GM23338 (cell line): ENCODE data around the gene DAGLA. TPM values are rescaled to one million over a fixed set of nuclear protein-coding genes. Genes with fewer than 3 reads are reported as not detected.
A peak's percentile ranks its signal among the peaks of the same experiment; 100 is the strongest.

Experiments used
- ATAC-seq: fragments of 200-7000 bp; cut with Tn5 transposase; 3 replicates; pipeline ENCODE4 v1.9.1; 2020
- DNase-seq: peaks from one replicate; pipeline ENCODE4 v3.0.0-alpha.2; 2015; ENCODE audit warnings: low spot score
- H2AFZ ChIP-seq: fragments of 200-600 bp; sonication (generic); 2 replicates; pipeline ENCODE4 v1.8.0; 2016; ENCODE audit warnings: antibody characterized with exemption, mild to moderate bottlenecking, moderate library complexity
- H3F3A ChIP-seq: fragments of 200-600 bp; sonication (generic); replicated peaks from 2 replicates; pipeline ENCODE4 v1.8.0; 2017; ENCODE audit warnings: antibody characterized with exemption, mixed run types, low read depth
- H3K27ac ChIP-seq: fragments of 200-600 bp; sonication (generic); 2 replicates; pipeline ENCODE4 v1.6.1; 2016; ENCODE audit warnings: low read depth
- H3K27me3 ChIP-seq: fragments of 200-600 bp; sonication (generic); 2 replicates; pipeline ENCODE4 v1.8.0; 2016; ENCODE audit warnings: mild to moderate bottlenecking, mixed run types, moderate library complexity; ENCODE audit not compliant: insufficient read depth
- H3K36me3 ChIP-seq: fragments of 200-600 bp; sonication (generic); 2 replicates; pipeline ENCODE4 v1.8.0; 2016; ENCODE audit warnings: mild to moderate bottlenecking; ENCODE audit not compliant: insufficient read depth
- H3K4me1 ChIP-seq: fragments of 200-600 bp; sonication (generic); 2 replicates; pipeline ENCODE4 v1.8.0; 2016; ENCODE audit warnings: mild to moderate bottlenecking, moderate library complexity; ENCODE audit not compliant: insufficient read depth
- H3K4me2 ChIP-seq: fragments of 200-600 bp; sonication (generic); 2 replicates; pipeline ENCODE4 v1.7.1; 2017; ENCODE audit warnings: mixed run types
- H3K4me3 ChIP-seq: fragments of 200-600 bp; sonication (generic); 2 replicates; pipeline ENCODE4 v1.6.1; 2016; ENCODE audit warnings: mixed run types
- H3K79me2 ChIP-seq: fragments of 200-600 bp; sonication (generic); replicated peaks from 2 replicates; pipeline ENCODE4 v1.8.0; 2017; ENCODE audit warnings: mild to moderate bottlenecking; ENCODE audit not compliant: insufficient read depth
- H3K9me2 ChIP-seq: fragments of 200-600 bp; sonication (generic); 2 replicates; pipeline ENCODE4 v1.8.0; 2017; ENCODE audit not compliant: insufficient read depth
- H4K20me1 ChIP-seq: fragments of 200-600 bp; sonication (generic); replicated peaks from 2 replicates; pipeline ENCODE4 v1.8.0; 2017; ENCODE audit warnings: mild to moderate bottlenecking; ENCODE audit not compliant: insufficient read depth
- H3K27ac Mint-ChIP-seq: 2 replicates; pipeline ENCODE4 v1.8.0; 2020; ENCODE audit warnings: inconsistent platforms, mild to moderate bottlenecking, moderate library complexity, mixed read lengths
- H3K27me3 Mint-ChIP-seq: 3 replicates; pipeline ENCODE4 v1.8.0; 2022; ENCODE audit warnings: low read depth, mild to moderate bottlenecking, moderate library complexity, mixed read lengths, inconsistent platforms; ENCODE audit not compliant: insufficient read depth, poor library complexity
- H3K36me3 Mint-ChIP-seq: 3 replicates; pipeline ENCODE4 v1.8.0; 2021; ENCODE audit warnings: low read depth, mild to moderate bottlenecking, inconsistent platforms, moderate library complexity, mixed read lengths
- H3K4me1 Mint-ChIP-seq: 3 replicates; pipeline ENCODE4 v1.8.0; 2020; ENCODE audit warnings: mild to moderate bottlenecking, inconsistent platforms, mixed read lengths
- H3K4me3 Mint-ChIP-seq: 3 replicates; pipeline ENCODE4 v1.8.0; 2021; ENCODE audit warnings: moderate library complexity, mild to moderate bottlenecking, inconsistent platforms, mixed read lengths
- H3K9me3 Mint-ChIP-seq: 3 replicates; pipeline ENCODE4 v1.8.0; 2020; ENCODE audit warnings: moderate library complexity, mild to moderate bottlenecking, inconsistent platforms, mixed read lengths
- EZH2 ChIP-seq: fragments of 200-600 bp; sonication (generic); IDR thresholded peaks from one replicate; pipeline ENCODE4 v1.8.0; 2017; ENCODE audit warnings: antibody characterized with exemption, mild to moderate bottlenecking, low read depth; ENCODE audit not compliant: unreplicated experiment
- EZH2phosphoT487 ChIP-seq: fragments of 200-600 bp; sonication (generic); IDR thresholded peaks from one replicate; pipeline ENCODE4 v1.8.1; 2018; ENCODE audit warnings: antibody characterized with exemption; ENCODE audit not compliant: unreplicated experiment
- ZNF114 ChIP-seq: fragments of 250-450 bp; sonication (Bioruptor Pico); IDR thresholded peaks from 2 replicates; pipeline ENCODE4 v1.5.0; 2020; ENCODE audit warnings: mild to moderate bottlenecking, moderate library complexity
- polyA plus RNA-seq: library from polyadenylated mRNA; unstranded; fragments of >200 nt; fragmentation: Nextera tagmentation; extraction: Ambion mirVana; gene quantifications from 2 replicates; pipeline ENCODE4 v1.2.1, GENCODE V29; 2016
- total RNA-seq: library from RNA; depleted of rRNA; stranded (reverse); fragments of >200 nt; shearing (Covaris generic); gene quantifications from 2 replicates; pipeline ENCODE4 v1.2.3, GENCODE V29; 2014
- TF ChIP-seq, protein P1 (sequence below): fragments of 250-450 bp; sonication (Bioruptor Pico); IDR thresholded peaks from 2 replicates; pipeline ENCODE4 v1.5.0; 2020; ENCODE audit warnings: mild to moderate bottlenecking, moderate library complexity
- TF ChIP-seq, protein P2 (sequence below), 2 experiments: fragments of 200-600 bp in 1 of 2; sonication (generic) in 1 of 2; conservative IDR thresholded peaks; 2 replicates each; pipeline versions ENCODE4 v1.5.1 to v1.6.1; 2016 to 2017; ENCODE audit warnings: antibody characterized with exemption in 2 of 2, low read depth in 2 of 2, mild to moderate bottlenecking in 2 of 2, moderate library complexity in 1 of 2

Gene DAGLA
- total and polyA plus RNA-seq, 2 experiments from 2014 or later: 0.55 to 2.5 TPM

DNA sequence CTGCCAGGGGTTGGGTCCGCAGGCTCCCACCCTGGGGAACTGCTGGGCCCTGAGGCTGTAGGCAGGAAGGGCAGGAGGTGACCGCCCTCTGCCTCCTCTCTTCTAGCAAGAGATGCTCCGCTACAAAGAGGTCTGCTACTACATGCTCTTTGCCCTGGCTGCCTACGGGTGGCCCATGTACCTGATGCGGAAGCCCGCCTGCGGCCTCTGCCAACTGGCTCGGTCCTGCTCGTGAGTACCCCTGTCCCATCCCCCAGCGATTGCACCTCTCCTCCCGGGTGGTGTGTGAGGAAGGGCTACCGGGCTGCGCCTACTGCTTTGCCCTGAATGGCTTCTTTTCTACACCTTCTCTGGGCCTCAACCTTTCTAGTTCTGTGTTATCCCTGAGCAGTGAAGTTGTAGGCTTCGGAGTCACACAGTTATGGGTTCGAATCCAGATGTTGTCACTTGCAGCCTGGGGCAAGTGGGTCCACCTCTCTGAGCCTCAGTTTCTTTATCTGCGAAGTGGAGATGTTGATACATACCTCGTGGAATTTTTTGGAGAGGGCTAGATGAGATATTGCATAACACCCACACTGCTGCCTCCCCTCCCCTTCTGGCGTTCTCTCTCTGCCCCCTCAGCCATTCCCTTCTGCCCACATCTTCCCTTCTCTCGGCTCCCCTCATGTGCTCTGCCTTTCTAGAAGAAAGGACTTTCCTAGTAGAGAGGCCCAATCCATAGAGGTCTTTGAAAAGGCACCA lies 51.2 kb downstream of the DAGLA start (continued):
- TF ChIP-seq, protein P1, sequence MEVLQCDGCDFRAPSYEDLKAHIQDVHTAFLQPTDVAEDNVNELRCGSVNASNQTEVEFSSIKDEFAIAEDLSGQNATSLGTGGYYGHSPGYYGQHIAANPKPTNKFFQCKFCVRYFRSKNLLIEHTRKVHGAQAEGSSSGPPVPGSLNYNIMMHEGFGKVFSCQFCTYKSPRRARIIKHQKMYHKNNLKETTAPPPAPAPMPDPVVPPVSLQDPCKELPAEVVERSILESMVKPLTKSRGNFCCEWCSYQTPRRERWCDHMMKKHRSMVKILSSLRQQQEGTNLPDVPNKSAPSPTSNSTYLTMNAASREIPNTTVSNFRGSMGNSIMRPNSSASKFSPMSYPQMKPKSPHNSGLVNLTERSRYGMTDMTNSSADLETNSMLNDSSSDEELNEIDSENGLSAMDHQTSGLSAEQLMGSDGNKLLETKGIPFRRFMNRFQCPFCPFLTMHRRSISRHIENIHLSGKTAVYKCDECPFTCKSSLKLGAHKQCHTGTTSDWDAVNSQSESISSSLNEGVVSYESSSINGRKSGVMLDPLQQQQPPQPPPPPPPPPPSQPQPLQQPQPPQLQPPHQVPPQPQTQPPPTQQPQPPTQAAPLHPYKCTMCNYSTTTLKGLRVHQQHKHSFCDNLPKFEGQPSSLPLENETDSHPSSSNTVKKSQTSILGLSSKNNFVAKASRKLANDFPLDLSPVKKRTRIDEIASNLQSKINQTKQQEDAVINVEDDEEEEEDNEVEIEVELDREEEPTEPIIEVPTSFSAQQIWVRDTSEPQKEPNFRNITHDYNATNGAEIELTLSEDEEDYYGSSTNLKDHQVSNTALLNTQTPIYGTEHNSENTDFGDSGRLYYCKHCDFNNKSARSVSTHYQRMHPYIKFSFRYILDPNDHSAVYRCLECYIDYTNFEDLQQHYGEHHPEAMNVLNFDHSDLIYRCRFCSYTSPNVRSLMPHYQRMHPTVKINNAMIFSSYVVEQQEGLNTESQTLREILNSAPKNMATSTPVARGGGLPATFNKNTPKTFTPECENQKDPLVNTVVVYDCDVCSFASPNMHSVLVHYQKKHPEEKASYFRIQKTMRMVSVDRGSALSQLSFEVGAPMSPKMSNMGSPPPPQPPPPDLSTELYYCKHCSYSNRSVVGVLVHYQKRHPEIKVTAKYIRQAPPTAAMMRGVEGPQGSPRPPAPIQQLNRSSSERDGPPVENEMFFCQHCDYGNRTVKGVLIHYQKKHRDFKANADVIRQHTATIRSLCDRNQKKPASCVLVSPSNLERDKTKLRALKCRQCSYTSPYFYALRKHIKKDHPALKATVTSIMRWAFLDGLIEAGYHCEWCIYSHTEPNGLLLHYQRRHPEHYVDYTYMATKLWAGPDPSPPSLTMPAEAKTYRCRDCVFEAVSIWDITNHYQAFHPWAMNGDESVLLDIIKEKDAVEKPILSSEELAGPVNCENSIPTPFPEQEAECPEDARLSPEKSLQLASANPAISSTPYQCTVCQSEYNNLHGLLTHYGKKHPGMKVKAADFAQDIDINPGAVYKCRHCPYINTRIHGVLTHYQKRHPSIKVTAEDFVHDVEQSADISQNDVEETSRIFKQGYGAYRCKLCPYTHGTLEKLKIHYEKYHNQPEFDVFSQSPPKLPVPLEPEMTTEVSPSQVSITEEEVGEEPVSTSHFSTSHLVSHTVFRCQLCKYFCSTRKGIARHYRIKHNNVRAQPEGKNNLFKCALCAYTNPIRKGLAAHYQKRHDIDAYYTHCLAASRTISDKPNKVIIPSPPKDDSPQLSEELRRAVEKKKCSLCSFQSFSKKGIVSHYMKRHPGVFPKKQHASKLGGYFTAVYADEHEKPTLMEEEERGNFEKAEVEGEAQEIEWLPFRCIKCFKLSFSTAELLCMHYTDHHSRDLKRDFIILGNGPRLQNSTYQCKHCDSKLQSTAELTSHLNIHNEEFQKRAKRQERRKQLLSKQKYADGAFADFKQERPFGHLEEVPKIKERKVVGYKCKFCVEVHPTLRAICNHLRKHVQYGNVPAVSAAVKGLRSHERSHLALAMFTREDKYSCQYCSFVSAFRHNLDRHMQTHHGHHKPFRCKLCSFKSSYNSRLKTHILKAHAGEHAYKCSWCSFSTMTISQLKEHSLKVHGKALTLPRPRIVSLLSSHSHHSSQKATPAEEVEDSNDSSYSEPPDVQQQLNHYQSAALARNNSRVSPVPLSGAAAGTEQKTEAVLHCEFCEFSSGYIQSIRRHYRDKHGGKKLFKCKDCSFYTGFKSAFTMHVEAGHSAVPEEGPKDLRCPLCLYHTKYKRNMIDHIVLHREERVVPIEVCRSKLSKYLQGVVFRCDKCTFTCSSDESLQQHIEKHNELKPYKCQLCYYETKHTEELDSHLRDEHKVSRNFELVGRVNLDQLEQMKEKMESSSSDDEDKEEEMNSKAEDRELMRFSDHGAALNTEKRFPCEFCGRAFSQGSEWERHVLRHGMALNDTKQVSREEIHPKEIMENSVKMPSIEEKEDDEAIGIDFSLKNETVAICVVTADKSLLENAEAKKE (CRISPR knock-in tag): no peak
- TF ChIP-seq, protein P2, sequence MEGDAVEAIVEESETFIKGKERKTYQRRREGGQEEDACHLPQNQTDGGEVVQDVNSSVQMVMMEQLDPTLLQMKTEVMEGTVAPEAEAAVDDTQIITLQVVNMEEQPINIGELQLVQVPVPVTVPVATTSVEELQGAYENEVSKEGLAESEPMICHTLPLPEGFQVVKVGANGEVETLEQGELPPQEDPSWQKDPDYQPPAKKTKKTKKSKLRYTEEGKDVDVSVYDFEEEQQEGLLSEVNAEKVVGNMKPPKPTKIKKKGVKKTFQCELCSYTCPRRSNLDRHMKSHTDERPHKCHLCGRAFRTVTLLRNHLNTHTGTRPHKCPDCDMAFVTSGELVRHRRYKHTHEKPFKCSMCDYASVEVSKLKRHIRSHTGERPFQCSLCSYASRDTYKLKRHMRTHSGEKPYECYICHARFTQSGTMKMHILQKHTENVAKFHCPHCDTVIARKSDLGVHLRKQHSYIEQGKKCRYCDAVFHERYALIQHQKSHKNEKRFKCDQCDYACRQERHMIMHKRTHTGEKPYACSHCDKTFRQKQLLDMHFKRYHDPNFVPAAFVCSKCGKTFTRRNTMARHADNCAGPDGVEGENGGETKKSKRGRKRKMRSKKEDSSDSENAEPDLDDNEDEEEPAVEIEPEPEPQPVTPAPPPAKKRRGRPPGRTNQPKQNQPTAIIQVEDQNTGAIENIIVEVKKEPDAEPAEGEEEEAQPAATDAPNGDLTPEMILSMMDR (conservative IDR thresholded peaks at IDR 0.05; ENCODE audit: low read depth in 2 of 2): no peak
- TF ChIP-seq ZNF114 (CRISPR knock-in tag): no peak
- no peak for TF ChIP-seq EZH2phosphoT487

DNA sequence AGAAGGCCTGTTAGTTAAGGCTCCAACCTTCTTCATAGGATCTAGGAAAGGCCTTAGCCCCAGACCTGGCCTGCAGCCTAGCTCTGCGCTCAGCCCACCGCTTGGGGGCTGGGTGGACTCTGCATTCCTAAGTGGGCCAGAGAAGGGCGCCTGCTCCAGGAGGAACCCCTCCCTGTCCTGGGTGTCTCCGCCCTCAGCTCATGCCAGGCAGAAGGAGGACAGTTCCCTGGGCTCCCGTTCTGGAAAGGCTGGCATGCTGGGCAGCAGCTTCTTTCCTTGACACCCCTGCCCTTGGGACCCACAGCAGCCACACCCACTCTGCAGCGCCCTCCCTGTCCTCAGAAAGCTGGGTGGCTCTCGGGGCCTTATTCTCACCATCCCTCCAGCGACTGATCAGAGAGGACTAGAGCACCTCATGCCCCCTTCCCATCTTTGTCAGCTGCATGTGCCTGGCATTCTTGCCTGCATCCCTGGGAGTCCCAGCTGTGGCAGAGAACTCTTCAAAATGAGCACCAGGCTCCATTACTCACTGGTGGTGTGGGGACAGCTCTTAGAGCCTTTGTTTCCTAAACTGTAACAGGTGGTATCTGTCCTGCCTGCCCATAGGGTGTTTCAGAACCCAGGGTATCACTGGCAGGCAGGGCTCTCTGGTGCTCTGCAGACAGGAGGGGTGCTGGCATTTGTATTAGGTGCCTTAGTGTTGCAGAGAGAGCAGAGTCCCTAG lies 51.9 kb downstream of the DAGLA start:
- Histone ChIP-seq H3K9me2 (no peaks in the 10 kb centered on the region), H3F3A (no peaks in the 10 kb centered on the region), H3K4me1 (no peaks in the 10 kb centered on the region), H3K4me2 (no peak overlapping the region), H3K27me3 (no peaks in the 10 kb centered on the region), H3K27ac (no peak overlapping the region), H3K4me3 (no peak overlapping the region), H4K20me1 (no peaks in the 10 kb centered on the region), H3K36me3 (no peaks in the 10 kb centered on the region), H3K79me2 (no peaks in the 10 kb centered on the region), H2AFZ (no peak overlapping the region)
- no peaks in the 10 kb centered on the region; the same call in 2 of the 3 replicates for H3K9me3 Mint-ChIP-seq
- H3K27me3 Mint-ChIP-seq: peaks cover 12% of the 10 kb centered on the region
- H3K4me1 Mint-ChIP-seq: no peaks in the 10 kb centered on the region; the same call in 2 of the 3 replicates
- TF ChIP-seq, protein P2 (conservative IDR thresholded peaks at IDR 0.05; ENCODE audit: low read depth in 2 of 2): no peak
- TF ChIP-seq EZH2: no peak
- TF ChIP-seq EZH2phosphoT487: no peak
- ATAC-seq (peak; percentile 40), DNase-seq (peak; percentile 37)
- no peak overlapping the region for H3K27ac Mint-ChIP-seq
- no peak overlapping the region for H3K4me3 Mint-ChIP-seq
- peaks cover 3% of the 10 kb centered on the region; the same call in 1 of the 3 replicates for H3K36me3 Mint-ChIP-seq
